CD4-positive, alpha-beta T cell treated with Interleukin-6 for 4 hours (primary cell): ENCODE measurements around the gene RGS14.
"Not testable (repeated sequence)": the region's sequence is repeated elsewhere in the genome, so short reads cannot be mapped to it uniquely, and the experiment has no call there.

Experiments
- DNase-seq: peaks from one replicate; pipeline ENCODE4 v3.0.0-alpha.2; 2020; ENCODE audit warnings: mixed read lengths

The RGS14 gene

GRCh38 chr5:177350776-177351391 lies 6.8 kb upstream of the RGS14 start:
- no peak for DNase-seq

GRCh38 chr5:177351392-177352329 lies 6.1 kb upstream of the RGS14 start, which contains the start of gene LMAN2:
TSS of gene LMAN2 (minus strand) at chr5:177351668. CDS start at chr5:177351647, 21 bp downstream.
- peak; percentile 92 for DNase-seq

GRCh38 chr5:177353093-177353492 lies 4.6 kb upstream of the RGS14 start:
- no peak for DNase-seq

GRCh38 chr5:177354256-177354655 lies 3.5 kb upstream of the RGS14 start:
- DNase-seq = no peak

GRCh38 chr5:177354711-177355110 lies 3.0 kb upstream of the RGS14 start:
- DNase-seq = no peak

- no peak for DNase-seq
Observed at GRCh38 chr5:177355162-177355867, 2.4 kb upstream of the RGS14 start.

GRCh38 chr5:177355868-177356168 lies 1.9 kb upstream of the RGS14 start:
- no peak for DNase-seq

- no peak for DNase-seq
Observed at GRCh38 chr5:177356746-177357145, 978 bp upstream of the RGS14 start.

- DNase-seq = no peak
Observed at GRCh38 chr5:177357146-177357458, 622 bp upstream of the RGS14 start.

GRCh38 chr5:177358370-177358819 lies 671 bp downstream of the RGS14 start:
- DNase-seq = no peak

- DNase-seq = no peak
Observed at GRCh38 chr5:177359451-177359851, 1.7 kb downstream of the RGS14 start.

- DNase-seq = no peak
Observed at GRCh38 chr5:177359860-177360259, 2.1 kb downstream of the RGS14 start.

GRCh38 chr5:177360740-177361139 lies 3.0 kb downstream of the RGS14 start:
- not testable (repeated sequence) for DNase-seq

GRCh38 chr5:177361418-177362291 lies 3.9 kb downstream of the RGS14 start:
- peak; percentile 40 for DNase-seq

GRCh38 chr5:177362292-177362609 lies 4.5 kb downstream of the RGS14 start:
- DNase-seq = no peak

- DNase-seq = peak; percentile 82
Observed at GRCh38 chr5:177362610-177363507, 5.1 kb downstream of the RGS14 start.

- DNase-seq = no peak
Observed at GRCh38 chr5:177363565-177363964, 5.8 kb downstream of the RGS14 start.

GRCh38 chr5:177364159-177364962 lies 6.6 kb downstream of the RGS14 start:
- no peak for DNase-seq

- DNase-seq = no peak
Observed at GRCh38 chr5:177365845-177366527, 8.3 kb downstream of the RGS14 start.
